SK-N-SH (cell line): ENCODE results near the gene EPO. TPM values are rescaled to one million over a fixed set of nuclear protein-coding genes. Genes with fewer than 3 reads are reported as not detected.
A peak's percentile ranks its signal among the peaks of the same experiment; 100 is the strongest.
"Not testable (repeated sequence)": the region's sequence is repeated elsewhere in the genome, so short reads cannot be mapped to it uniquely, and the experiment has no call there.

ENCODE experiments used
- CTCF ChIA-PET: fragments of 300-600, 350-600 bp; formaldehyde crosslinking; extraction: SDS; loops from one replicate; lab custom pipeline; 2021; lab: Yijun Ruan, JAX
- POLR2A ChIA-PET: fragments of 350-600 bp; sonication (Branson Sonifier 250); formaldehyde crosslinking; extraction: SDS; loops from one replicate; lab custom pipeline; 2020; ENCODE audit warnings: antibody characterized with exemption, inconsistent platforms; lab: Yijun Ruan, JAX
- DNase-seq: peaks from one replicate; pipeline ENCODE4 v3.0.0; 2012
- H2AFZ ChIP-seq: fragments of 200-600 bp; sonication (generic); 2 replicates; pipeline ENCODE4 v1.8.1; 2016; ENCODE audit warnings: antibody characterized with exemption, mild to moderate bottlenecking, low read depth
- H3F3A ChIP-seq: fragments of 200-600 bp; sonication (generic); replicated peaks from 2 replicates; pipeline ENCODE3; 2016; ENCODE audit warnings: antibody characterized with exemption, mild to moderate bottlenecking; ENCODE audit not compliant: insufficient read depth
- H3K27ac ChIP-seq, 2 experiments: fragments of 200-500 bp in 1 of 2; fragments of 200-600 bp in 1 of 2; sonication (Bioruptor generic) in 1 of 2; sonication (generic), shearing (Covaris generic) in 1 of 2; 2 replicates each; pipeline versions ENCODE4 v1.5.1 to v1.6.1; 2014 to 2016; ENCODE audit warnings: low read depth in 2 of 2, inconsistent platforms in 1 of 2, low read length in 1 of 2, mild to moderate bottlenecking in 1 of 2, mixed read lengths in 1 of 2
- H3K27me3 ChIP-seq: fragments of 200-600 bp; sonication (generic), shearing (Covaris generic); 2 replicates; pipeline ENCODE4 v1.6.1; 2016; ENCODE audit warnings: mixed run types; ENCODE audit not compliant: insufficient read depth
- H3K36me3 ChIP-seq, 2 experiments: fragments of 200-500 bp in 1 of 2; fragments of 200-600 bp in 1 of 2; sonication (Bioruptor generic) in 1 of 2; sonication (generic) in 1 of 2; replicated peaks in 1 of 2; 2 replicates each; pipeline versions ENCODE3 to v1.5.1; 2014 to 2016; ENCODE audit warnings: low read length in 1 of 2, mild to moderate bottlenecking in 1 of 2; ENCODE audit not compliant: insufficient read depth in 2 of 2, control insufficient read depth in 1 of 2
- H3K4me1 ChIP-seq, 2 experiments: fragments of 200-500 bp in 1 of 2; fragments of 200-600 bp in 1 of 2; sonication (Bioruptor generic) in 1 of 2; sonication (generic), shearing (Covaris generic) in 1 of 2; 2 replicates each; pipeline versions ENCODE4 v1.5.1 to v1.6.1; 2014 to 2016; ENCODE audit warnings: low read depth in 1 of 2, low read length in 1 of 2, mixed run types in 1 of 2; ENCODE audit not compliant: insufficient read depth in 2 of 2, control insufficient read depth in 1 of 2
- H3K4me2 ChIP-seq: fragments of 200-600 bp; sonication (generic), shearing (Covaris generic); 2 replicates; pipeline ENCODE4 v1.6.1; 2017; ENCODE audit warnings: mixed run types
- H3K4me3 ChIP-seq, 2 experiments: fragments of 200-500 bp in 1 of 2; fragments of 200-600 bp in 1 of 2; sonication (Bioruptor generic) in 1 of 2; sonication (generic), shearing (Covaris generic) in 1 of 2; 2 replicates each; pipeline versions ENCODE4 v1.5.1 to v1.8.1; 2014 to 2016; ENCODE audit warnings: low read depth in 2 of 2, inconsistent platforms in 1 of 2, low read length in 1 of 2, mild to moderate bottlenecking in 1 of 2, mixed read lengths in 1 of 2, moderate library complexity in 1 of 2
- H3K79me2 ChIP-seq: fragments of 200-600 bp; sonication (generic); 2 replicates; pipeline ENCODE4 v1.8.1; 2017; ENCODE audit warnings: mild to moderate bottlenecking; ENCODE audit not compliant: insufficient read depth
- H3K9ac ChIP-seq: fragments of 200-600 bp; sonication (generic); 2 replicates; pipeline ENCODE4 v1.6.1; 2017; ENCODE audit warnings: mixed run types
- H3K9me2 ChIP-seq: fragments of 200-600 bp; sonication (generic); 2 replicates; pipeline ENCODE4 v1.6.1; 2017; ENCODE audit warnings: mixed run types
- H3K9me3 ChIP-seq: fragments of 200-600 bp; sonication (generic); 2 replicates; pipeline ENCODE4 v1.6.1; 2017; ENCODE audit warnings: mixed run types, mild to moderate bottlenecking, moderate library complexity
- H4K20me1 ChIP-seq: fragments of 200-600 bp; sonication (generic); 2 replicates; pipeline ENCODE4 v1.6.1; 2017; ENCODE audit warnings: mild to moderate bottlenecking, mixed run types; ENCODE audit not compliant: insufficient read depth
- CHD2 ChIP-seq: fragments of 150-350 bp; IDR thresholded peaks from 2 replicates; pipeline ENCODE4 v1.6.1; 2018; ENCODE audit warnings: low read length; ENCODE audit not compliant: partially characterized antibody
- CTCF ChIP-seq: fragments of 200-600 bp; sonication (generic); IDR thresholded peaks from 2 replicates; pipeline ENCODE4 v1.6.1; 2017; ENCODE audit warnings: antibody characterized with exemption, mild to moderate bottlenecking, moderate library complexity
- FOSL2 ChIP-seq: IDR thresholded peaks from 2 replicates; pipeline ENCODE4 v1.4.0; 2012; ENCODE audit warnings: low read depth, mild to moderate bottlenecking, moderate library complexity, borderline replicate concordance
- FOXM1 ChIP-seq: IDR thresholded peaks from 2 replicates; pipeline ENCODE4 v1.4.0; 2012; ENCODE audit warnings: low read depth, mild to moderate bottlenecking
- JUND ChIP-seq: IDR thresholded peaks from 2 replicates; pipeline ENCODE4 v1.4.0; 2012
- NRF1 ChIP-seq: IDR thresholded peaks from 2 replicates; pipeline ENCODE4 v1.6.1; 2012; ENCODE audit warnings: low read depth, mild to moderate bottlenecking, low read length
- PBX3 ChIP-seq: IDR thresholded peaks from 2 replicates; pipeline ENCODE4; 2012
- POLR2AphosphoS5 ChIP-seq: IDR thresholded peaks from 2 replicates; pipeline ENCODE4 v1.6.1; 2012; ENCODE audit warnings: low read depth, low read length
- RAD21 ChIP-seq: IDR thresholded peaks from 2 replicates; pipeline ENCODE4 v1.6.1; 2012; ENCODE audit warnings: mild to moderate bottlenecking, low read length
- RCOR1 ChIP-seq: fragments of 150-350 bp; IDR thresholded peaks from 2 replicates; pipeline ENCODE4 v1.6.1; 2017; ENCODE audit warnings: antibody characterized with exemption, low read length
- RXRA ChIP-seq: IDR thresholded peaks from 2 replicates; pipeline ENCODE4 v1.4.0; 2012; ENCODE audit warnings: low read depth, mild to moderate bottlenecking, borderline replicate concordance
- SMC3 ChIP-seq: IDR thresholded peaks from 2 replicates; pipeline ENCODE4 v1.6.1; 2012; ENCODE audit warnings: low read depth, low read length, improper control_type of control experiment
- TAF1 ChIP-seq: IDR thresholded peaks from 2 replicates; pipeline ENCODE4 v1.6.1; 2012; ENCODE audit warnings: low read depth, mild to moderate bottlenecking, low read length, moderate library complexity, borderline replicate concordance
- TCF12 ChIP-seq: IDR thresholded peaks from 2 replicates; pipeline ENCODE4 v1.4.0; 2012
- YY1 ChIP-seq: IDR thresholded peaks from 2 replicates; pipeline ENCODE4 v1.4.0; 2012; ENCODE audit warnings: low read depth, mild to moderate bottlenecking
- WGBS: methylation state at CpG from one replicate; pipeline ENCODE4 v1.1.6; 2017; ENCODE audit warnings: low lambda C conversion rate; 5-methylcytosine and 5-hydroxymethylcytosine counted together
- polyA plus RNA-seq, 3 experiments: library from polyadenylated mRNA; depleted of rRNA; stranded (reverse); fragments of >200 nt; gene quantifications; 2 replicates each; pipeline ENCODE4 v1.2.3, GENCODE V29; 2012

Gene EPO
- polyA plus RNA-seq, 1 of the 3 experiments (the other 2 are of a cell fraction) = not detected

- H4K20me1 ChIP-seq = no peaks in the 10 kb centered on the region
- TF ChIP-seq TCF12 (no peak), RCOR1 (no peak), JUND (no peak)
- TF ChIP-seq, all 33 proteins: peak for 0
- H3K4me1 ChIP-seq = no peaks in the 10 kb centered on the region
- no peaks in the 10 kb centered on the region for H3K36me3 ChIP-seq
- H3K9me3 ChIP-seq = no peaks in the 10 kb centered on the region
- POLR2A ChIA-PET = no interaction called here
- no peak for DNase-seq
- no peaks in the 10 kb centered on the region for H3K79me2 ChIP-seq
- H3K9me2 ChIP-seq = no peaks in the 10 kb centered on the region
- H3K4me3 ChIP-seq = no peak overlapping the region
- peaks cover 4% of the 10 kb centered on the region; the same call in 1 of the 2 replicates for H3K27me3 ChIP-seq
- no peak overlapping the region for H3K4me2 ChIP-seq
- H2AFZ ChIP-seq = no peak overlapping the region
- no peaks in the 10 kb centered on the region for H3F3A ChIP-seq
- no peak overlapping the region for H3K9ac ChIP-seq
- CTCF ChIA-PET = interaction anchor here (0.8 to 17.6 kb wide), 5 partner anchors 9 to 232 kb away, joined by 3 to 344 read pairs (median 27); partner anchors contain the start of genes EPO, POP7 and SLC12A9
- 61% methylated on average over 8 of the region's 8 CpGs for WGBS
- H3K27ac ChIP-seq = no peak overlapping the region
Measured at GRCh38 chr7:100714725-100715124, 5.5 kb upstream of the EPO start.

- H2AFZ ChIP-seq, H3K4me2 ChIP-seq, H3K79me2 ChIP-seq, H3K9me3 ChIP-seq, H4K20me1 ChIP-seq, H3K36me3 ChIP-seq, POLR2A ChIA-PET, DNase-seq, H3K27ac ChIP-seq, H3K4me1 ChIP-seq, H3K9me2 ChIP-seq, H3F3A ChIP-seq, H3K4me3 ChIP-seq, H3K9ac ChIP-seq: not testable (repeated sequence)
- H3K27me3 ChIP-seq = peaks cover 26% of the 10 kb centered on the region
- CTCF ChIA-PET = interaction anchor here (0.6 to 17.6 kb wide), 5 partner anchors 8 to 142 kb away, joined by 3 to 344 read pairs (median 27); partner anchors contain the start of genes EPO, POP7 and SLC12A9
- 66% methylated on average over 2 of the region's 2 CpGs for WGBS
Measured at GRCh38 chr7:100717073-100717472, 3.2 kb upstream of the EPO start.

- H2AFZ ChIP-seq = no peak overlapping the region
- ChIA-PET POLR2A (interaction anchor here (2.8 kb wide), 1 partner anchor 14 kb away, joined by 9 read pairs; the partner anchor contains the start of gene POP7), CTCF (interaction anchor here (0.9 to 13.0 kb wide), 18 partner anchors 10 to 358 kb away, joined by 3 to 344 read pairs (median 4); partner anchors contain the start of genes EPHB4, POP7 and SLC12A9)
Measured at GRCh38 chr7:100719523-100720278, 567 bp upstream of the EPO start.

More at GRCh38 chr7:100719523-100720278, 567 bp upstream of the EPO start:
- DNase-seq = no peak
- H3K27ac ChIP-seq = no peak overlapping the region
- H3K9ac ChIP-seq = no peak overlapping the region
- TF ChIP-seq FOSL2 (no peak), TCF12 (no peak), CHD2 (no peak), SMC3 (peak; percentile 56), PBX3 (no peak), RXRA (no peak), POLR2AphosphoS5 (no peak), RAD21 (peak; percentile 56), FOXM1 (no peak), NRF1 (no peak), CTCF (peak; percentile 47), RCOR1 (no peak), TAF1 (no peak), YY1 (no peak), JUND (no peak)
- no peaks in the 10 kb centered on the region for H4K20me1 ChIP-seq
- H3K9me2 ChIP-seq = no peaks in the 10 kb centered on the region
- peaks cover 28% of the 10 kb centered on the region for H3K27me3 ChIP-seq
- H3F3A ChIP-seq = no peaks in the 10 kb centered on the region
- peaks cover 0 to 3% of the 10 kb centered on the region in 2 experiments; a peak in 1 of 4 replicates for H3K4me1 ChIP-seq
- WGBS = 30% methylated on average over 8 of the region's 8 CpGs
- no peaks in the 10 kb centered on the region for H3K9me3 ChIP-seq
- no peaks in the 10 kb centered on the region for H3K36me3 ChIP-seq
- H3K4me3 ChIP-seq = no peak overlapping the region
- H3K4me2 ChIP-seq = peak overlapping the region; percentile 61
- H3K79me2 ChIP-seq = no peaks in the 10 kb centered on the region
